H1 (cell line): ENCODE measurements around the gene DDX47.

Experiments
- JUN ChIP-seq: IDR thresholded peaks from 2 replicates; pipeline ENCODE4 v1.6.1; 2011; ENCODE audit warnings: low read depth, mild to moderate bottlenecking, improper control_type of control experiment, low read length
- ZNF274 ChIP-seq: IDR thresholded peaks from 2 replicates; pipeline ENCODE4 v1.7.0; 2012; ENCODE audit warnings: low read length, borderline replicate concordance; ENCODE audit errors: extremely low read depth

DNA sequence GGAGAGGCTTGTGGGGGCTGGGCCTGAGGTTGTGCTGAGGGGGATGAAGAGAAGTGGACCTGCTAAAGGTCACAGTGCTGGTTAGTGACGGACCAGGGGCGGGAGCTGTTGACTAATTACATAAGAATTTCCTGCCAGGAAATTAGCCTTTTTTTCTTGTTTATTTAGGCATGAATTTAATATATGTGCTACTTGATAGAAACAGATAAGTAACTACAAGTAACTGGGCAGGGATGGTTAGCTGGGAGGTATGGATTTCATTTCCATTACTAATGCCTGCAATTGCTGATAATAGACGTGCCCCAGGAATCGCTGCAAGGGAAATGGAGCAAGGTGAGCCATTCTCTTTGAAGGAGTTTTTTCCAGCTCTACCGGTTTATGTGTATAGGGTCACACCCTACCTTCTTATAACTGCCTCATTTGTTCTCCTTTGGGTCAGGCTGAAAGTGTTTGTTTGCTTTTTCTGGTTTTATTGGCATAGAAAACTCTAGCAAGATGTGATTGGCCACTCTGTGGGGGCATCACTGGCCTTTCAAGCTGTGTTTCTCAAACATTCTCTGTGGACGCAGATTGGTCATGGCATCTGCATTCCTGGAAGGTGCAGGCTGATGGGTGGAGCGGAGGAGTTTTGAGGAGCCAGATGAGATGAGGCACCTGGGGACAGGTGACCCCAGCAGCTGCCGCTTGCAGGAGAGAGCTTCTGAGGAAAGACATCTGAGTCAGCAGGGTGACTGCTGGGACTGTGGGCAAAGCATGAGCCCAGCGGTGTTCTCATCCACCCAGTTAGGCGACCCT is 59.2 kb downstream of the DDX47 start:
- no peak; the same call in 1 of the 2 replicates for TF ChIP-seq JUN
- no peak for TF ChIP-seq ZNF274
